GM23248 (cell line): Measurements from ENCODE around the gene GLCCI1.

Experiments
- EZH2 ChIP-seq: fragments of 200-600 bp; sonication (generic); IDR thresholded peaks from 2 replicates; pipeline ENCODE4 v1.6.1; 2018; ENCODE audit warnings: antibody characterized with exemption, mild to moderate bottlenecking; ENCODE audit not compliant: insufficient read depth, poor library complexity, severe bottlenecking
- EZH2phosphoT487 ChIP-seq: fragments of 200-600 bp; sonication (generic); IDR thresholded peaks from 2 replicates; pipeline ENCODE4 v1.6.1; 2018; ENCODE audit warnings: antibody characterized with exemption, moderate library complexity, mild to moderate bottlenecking, low read depth; ENCODE audit not compliant: insufficient read depth

DNA sequence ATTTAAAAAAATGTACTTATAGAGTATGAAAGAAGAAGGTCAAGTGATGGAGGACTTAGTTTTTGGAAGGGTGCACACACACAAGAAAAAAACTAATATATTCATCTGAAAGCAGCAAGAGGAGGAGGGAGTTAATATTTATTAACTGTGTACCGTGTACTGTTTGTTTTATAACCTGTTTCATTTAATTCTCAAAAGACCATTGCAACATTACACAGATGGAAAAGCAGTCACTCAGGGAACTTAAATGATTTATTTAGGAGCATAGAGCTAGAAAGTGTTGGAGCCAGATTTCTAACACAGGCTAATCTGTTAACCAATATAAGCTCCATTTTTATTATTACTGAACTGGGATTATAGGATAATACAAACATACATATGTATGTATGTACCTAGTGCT lies 36.7 kb downstream of the GLCCI1 start:
- no peak for TF ChIP-seq EZH2phosphoT487
- no peak for TF ChIP-seq EZH2
